A549 treated with AZD9567 at 1 μM for 4 hours (cell line): ENCODE data around the gene NAT14. TPM values are rescaled to one million over a fixed set of nuclear protein-coding genes. Genes with fewer than 3 reads are reported as not detected.

ENCODE experiments used
- total RNA-seq: library from RNA; stranded (reverse); fragments of 200-300 nt; extraction: Qiagen RNA extraction; gene quantifications from 5 replicates; pipeline ENCODE4 v1.2.3, GENCODE V29; 2022; ENCODE audit not compliant: insufficient read depth

Gene NAT14
- 31.1 to 56.8 TPM (median 53.6 TPM) in 5 replicates for total RNA-seq

GRCh38 chr19:55484593-55485438 is at the start of gene NAT14:
Gene NAT14 (plus strand): TSS chr19:55485188. CDS start chr19:55485709, 521 bp downstream.

DNA sequence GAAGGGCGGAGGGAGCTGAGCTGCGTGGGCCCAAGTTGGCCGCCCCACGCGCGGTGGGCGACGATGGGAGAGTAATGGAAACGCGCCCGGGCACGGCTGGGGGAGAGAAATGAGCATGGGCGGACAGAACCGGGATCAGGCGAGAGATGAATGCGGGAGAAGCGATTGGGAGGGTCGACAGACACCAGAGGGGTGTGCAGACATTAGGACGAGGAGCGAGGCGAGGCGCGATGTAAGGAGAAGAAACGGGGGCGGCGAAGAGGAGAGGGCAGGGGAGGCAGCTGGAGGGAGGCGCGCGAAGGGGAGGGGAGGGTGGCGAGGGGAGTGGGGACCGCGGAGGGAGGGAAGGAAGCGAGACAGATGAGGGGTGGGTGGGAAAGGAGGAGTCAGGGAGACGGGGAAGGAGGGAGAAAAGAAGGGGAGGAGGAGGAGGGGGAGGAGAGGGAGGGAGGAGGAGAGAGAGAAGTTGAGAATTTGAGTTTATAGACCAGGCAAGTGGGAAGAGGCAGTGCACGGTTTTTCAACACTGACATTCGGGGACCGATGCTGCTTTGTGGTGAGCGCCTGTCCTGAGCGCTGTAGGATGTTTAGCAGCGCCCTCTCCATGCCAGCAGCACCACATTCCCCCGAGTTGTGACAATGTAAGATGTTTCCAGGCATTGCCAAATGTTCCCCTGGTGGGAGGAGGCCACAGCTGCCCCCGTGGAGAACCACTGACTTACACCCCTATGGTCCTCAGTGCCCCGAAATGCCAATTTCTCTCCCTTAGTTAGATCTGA is 41.8 kb upstream of the NAT14 start, which contains the start of gene SHISA7:
SHISA7 (minus strand) TSS at position 256 of the 779 bp plus-strand sequence. CDS start 437 bp downstream, outside the sequence.

DNA sequence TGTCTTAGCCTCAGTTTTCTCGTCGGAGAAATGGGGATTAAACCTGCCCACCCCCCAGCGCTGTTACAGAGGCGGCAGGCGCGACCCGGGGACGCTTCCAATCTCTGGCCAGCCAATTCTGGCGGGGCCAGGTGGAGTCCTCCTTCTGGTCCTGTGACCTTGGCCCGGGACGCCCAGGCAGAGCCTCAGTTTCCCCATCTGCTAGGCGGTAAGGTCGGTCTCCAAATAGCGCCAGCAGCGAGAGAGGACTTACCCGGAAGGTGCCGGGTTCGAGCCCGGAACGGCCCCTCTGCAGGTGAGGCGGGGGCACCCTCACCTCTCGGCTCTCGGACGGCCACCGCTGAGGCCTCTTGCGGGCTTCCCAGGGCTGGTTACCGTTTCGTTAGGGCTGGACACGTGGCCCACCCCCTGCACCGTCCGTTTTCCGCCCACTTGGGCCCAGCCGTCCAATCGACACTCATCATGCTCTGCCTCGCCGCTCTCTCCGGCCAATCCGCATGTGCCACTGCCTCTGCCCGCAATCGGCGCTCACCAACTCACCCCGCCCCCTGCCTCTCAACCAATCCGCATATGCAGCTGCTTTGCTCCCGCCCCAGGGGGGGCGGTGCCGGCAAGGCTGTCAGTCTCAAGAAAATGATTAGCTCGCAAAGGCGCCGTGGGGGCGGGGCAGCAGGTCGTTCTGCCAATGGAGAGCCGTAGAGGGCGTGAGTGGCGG is 23.6 kb upstream of the NAT14 start, which contains the start of gene ISOC2:
ISOC2 (minus strand) TSS at position 384 of the 715 bp plus-strand sequence. CDS start 5,156 bp downstream, outside the sequence.

GRCh38 chr19:55464662-55465054 is 20.3 kb upstream of the NAT14 start, which contains the start of gene C19orf85:
Gene C19orf85 (minus strand): TSS chr19:55464751. CDS start chr19:55464554, 197 bp downstream.

DNA sequence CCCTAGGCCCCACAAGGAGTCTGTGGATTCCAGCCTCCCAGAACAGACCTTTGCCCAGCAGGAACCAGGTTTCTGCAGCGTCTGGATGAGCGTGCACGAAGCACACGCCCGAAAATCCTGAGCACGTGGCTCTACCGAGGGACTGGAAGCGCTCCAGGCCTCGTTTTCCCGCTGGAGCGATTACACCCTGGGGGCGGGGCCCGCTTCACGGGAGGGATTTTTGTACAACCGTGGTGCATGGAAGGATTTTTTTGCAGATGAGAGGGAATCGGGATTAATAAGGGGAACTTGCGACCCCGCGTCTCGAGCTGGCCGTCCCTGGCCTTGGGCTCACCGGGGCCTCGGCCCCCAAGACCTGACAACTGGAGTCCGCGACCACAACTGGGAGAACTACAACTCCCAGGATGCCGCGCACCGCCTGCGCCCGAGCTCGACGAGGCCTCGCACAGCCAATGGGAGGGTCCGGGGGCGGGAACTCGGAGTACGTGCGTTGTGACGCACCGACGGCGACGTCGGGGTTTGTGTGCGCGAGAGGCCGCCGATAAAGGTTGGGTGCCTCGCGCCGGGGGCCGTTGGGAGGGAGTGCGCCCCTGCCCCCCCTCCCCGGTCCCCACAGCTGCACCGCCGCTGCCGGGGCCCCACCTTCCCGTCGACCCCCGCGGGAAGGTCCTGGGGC is 8.8 kb upstream of the NAT14 start, which contains the start of gene ZNF628:
ZNF628 (plus strand) TSS at position 518 of the 676 bp plus-strand sequence. CDS start 3,294 bp downstream, outside the sequence.

GRCh38 chr19:55487924-55488687 is 3.1 kb downstream of the NAT14 start, which contains the start of gene SSC5D:
Gene SSC5D (plus strand): TSS chr19:55488436. CDS start chr19:55488590, 154 bp downstream.

Other genes with a start within 250 kb of the NAT14 start
- 74.7 to 116 TPM (median 115 TPM) in 5 replicates for gene PPP6R1, start 226.2 kb upstream of the NAT14 start, total RNA-seq
- 129 to 149 TPM (median 137 TPM) in 5 replicates for gene HSPBP1, start 205.1 kb upstream of the NAT14 start, total RNA-seq
- gene BRSK1, start 201.2 kb upstream of the NAT14 start, total RNA-seq: 2.5 to 3.3 TPM (median 3.1 TPM) in 5 replicates
- gene TMEM150B, start 159.8 kb upstream of the NAT14 start, total RNA-seq: not detected in 5 replicates
- gene KMT5C, start 145.3 kb upstream of the NAT14 start, total RNA-seq: 3.1 to 8.1 TPM (median 7.0 TPM) in 5 replicates
- 0.95 to 1.2 TPM (median 1.0 TPM) in 4 of 5 replicates, not detected in the other for gene COX6B2, start 130.5 kb upstream of the NAT14 start, total RNA-seq
- 0.10 to 0.22 TPM (median 0.16 TPM) in 4 of 5 replicates, not detected in the other for gene GARIN5B, start 121.9 kb upstream of the NAT14 start, total RNA-seq
- 16.8 to 21.9 TPM (median 17.3 TPM) in 5 replicates for gene IL11, start 114.7 kb upstream of the NAT14 start, total RNA-seq
- 1.6 to 2.0 TPM (median 1.8 TPM) in 4 of 5 replicates, not detected in the other for gene TMEM190, start 108.4 kb upstream of the NAT14 start, total RNA-seq
- 6.5 to 9.2 TPM (median 8.0 TPM) in 4 of 5 replicates, not detected in the other for gene TMEM238, start 100.9 kb upstream of the NAT14 start, total RNA-seq
- 2,640 to 3,810 TPM (median 2,807 TPM) in 5 replicates for gene RPL28, start 99.3 kb upstream of the NAT14 start, total RNA-seq
- 283 to 453 TPM (median 448 TPM) in 5 replicates for gene UBE2S, start 77.4 kb upstream of the NAT14 start, total RNA-seq
- gene SHISA7, start 41.9 kb upstream of the NAT14 start, total RNA-seq: 0.02 TPM in 2 of 5 replicates, not detected in the others
- 49.3 to 64.4 TPM (median 61.3 TPM) in 5 replicates for gene ISOC2, start 23.5 kb upstream of the NAT14 start, total RNA-seq
- gene C19orf85, start 20.4 kb upstream of the NAT14 start, total RNA-seq: not detected in 5 replicates
- 4.3 to 7.1 TPM (median 6.2 TPM) in 5 replicates for gene ZNF628, start 8.6 kb upstream of the NAT14 start, total RNA-seq
- 0.41 to 1.0 TPM (median 0.82 TPM) in 5 replicates for gene SSC5D, start 3.2 kb downstream of the NAT14 start, total RNA-seq
- gene SBK2, start 51.9 kb downstream of the NAT14 start, total RNA-seq: 1.8 to 2.1 TPM (median 2.0 TPM) in 4 of 5 replicates, not detected in the other
- gene SBK3, start 60.4 kb downstream of the NAT14 start, total RNA-seq: 0.79 to 1.2 TPM (median 0.93 TPM) in 4 of 5 replicates, not detected in the other
- gene ZNF579, start 95.7 kb downstream of the NAT14 start, total RNA-seq: 7.2 to 29.0 TPM (median 26.0 TPM) in 5 replicates
- 18.8 to 22.1 TPM (median 21.4 TPM) in 5 replicates for gene FIZ1, start 114.3 kb downstream of the NAT14 start, total RNA-seq
- 11.7 to 18.6 TPM (median 17.2 TPM) in 5 replicates for gene ZNF524, start 115.1 kb downstream of the NAT14 start, total RNA-seq
- gene ZNF865, start 120.5 kb downstream of the NAT14 start, total RNA-seq: 5.6 to 11.6 TPM (median 11.2 TPM) in 5 replicates
- gene ZNF784, start 139.4 kb downstream of the NAT14 start, total RNA-seq: 5.3 to 7.2 TPM (median 6.9 TPM) in 5 replicates
- gene ZNF580, start 155.8 kb downstream of the NAT14 start, total RNA-seq: 22.8 to 54.8 TPM (median 51.9 TPM) in 5 replicates
- gene ZNF581, start 158.5 kb downstream of the NAT14 start, total RNA-seq: 32.4 to 52.5 TPM (median 51.0 TPM) in 5 replicates
- gene CCDC106, start 163.0 kb downstream of the NAT14 start, total RNA-seq: 11.8 to 15.8 TPM (median 15.2 TPM) in 5 replicates
- 256 to 304 TPM (median 290 TPM) in 5 replicates for gene U2AF2, start 169.8 kb downstream of the NAT14 start, total RNA-seq
- gene EPN1, start 190.0 kb downstream of the NAT14 start, total RNA-seq: 120 to 215 TPM (median 193 TPM) in 5 replicates